GM18505 (cell line): ENCODE measurements around the gene TMEM95.

Experiments
- ATAC-seq: cut with Tn5 transposase; IDR thresholded peaks from one replicate; pipeline ENCODE4 v1.9.1; 2021; ENCODE audit not compliant: unreplicated experiment
- POLR2A ChIP-seq: IDR thresholded peaks from 4 replicates; pipeline ENCODE4 v1.6.1; 2011; ENCODE audit warnings: borderline replicate concordance; ENCODE audit not compliant: insufficient read depth, insufficient read length; ENCODE audit errors: extremely low read depth

TMEM95 gene

DNA sequence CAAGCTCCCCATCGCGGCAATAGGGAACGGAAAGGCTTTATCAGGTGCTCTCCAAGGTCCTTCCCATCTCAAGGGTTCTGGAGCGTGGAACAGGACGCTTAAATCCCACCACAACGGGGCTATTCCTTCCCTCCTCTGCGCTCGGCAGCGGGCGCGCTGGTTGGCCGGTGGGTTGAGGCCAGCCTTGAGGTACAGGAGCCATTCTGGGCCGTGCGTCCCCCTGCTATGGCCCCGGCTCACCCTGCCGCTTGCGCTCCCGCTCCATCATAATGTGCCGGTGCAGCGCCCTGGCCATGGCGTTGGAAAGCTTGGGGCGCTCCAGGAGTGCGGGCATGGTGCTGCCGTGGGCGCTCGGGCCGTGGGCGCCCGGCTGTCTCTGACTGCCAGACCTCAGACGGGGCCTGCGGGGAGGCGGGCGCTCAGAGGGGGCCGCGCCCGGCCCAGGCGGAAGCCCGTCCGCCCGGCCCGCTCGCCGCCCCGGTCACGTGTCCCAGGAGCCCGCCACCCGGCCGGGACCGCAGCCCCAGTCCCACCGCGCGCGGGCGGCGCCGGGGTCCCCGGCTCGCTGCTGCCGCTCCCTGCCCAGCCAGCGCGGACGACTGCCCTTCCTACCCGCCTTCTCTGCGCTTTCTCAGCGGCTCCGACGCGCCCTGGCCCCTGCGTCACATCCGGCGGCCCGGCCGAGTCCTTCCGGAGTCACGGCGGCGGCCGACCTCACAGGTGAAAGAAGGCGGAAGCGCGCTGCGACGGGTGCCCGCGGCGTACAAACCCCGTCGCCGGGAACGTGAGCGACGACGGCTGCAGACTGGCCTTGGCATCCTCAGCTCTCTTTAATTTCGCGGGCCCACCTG is 40.0 kb upstream of the TMEM95 start, which contains the start of gene GPS2:
Gene GPS2 (minus strand): TSS at position 642 of the 851 bp plus-strand sequence. CDS start 308 bp downstream, at position 334.
- TF ChIP-seq POLR2A, result peak; percentile 84

DNA sequence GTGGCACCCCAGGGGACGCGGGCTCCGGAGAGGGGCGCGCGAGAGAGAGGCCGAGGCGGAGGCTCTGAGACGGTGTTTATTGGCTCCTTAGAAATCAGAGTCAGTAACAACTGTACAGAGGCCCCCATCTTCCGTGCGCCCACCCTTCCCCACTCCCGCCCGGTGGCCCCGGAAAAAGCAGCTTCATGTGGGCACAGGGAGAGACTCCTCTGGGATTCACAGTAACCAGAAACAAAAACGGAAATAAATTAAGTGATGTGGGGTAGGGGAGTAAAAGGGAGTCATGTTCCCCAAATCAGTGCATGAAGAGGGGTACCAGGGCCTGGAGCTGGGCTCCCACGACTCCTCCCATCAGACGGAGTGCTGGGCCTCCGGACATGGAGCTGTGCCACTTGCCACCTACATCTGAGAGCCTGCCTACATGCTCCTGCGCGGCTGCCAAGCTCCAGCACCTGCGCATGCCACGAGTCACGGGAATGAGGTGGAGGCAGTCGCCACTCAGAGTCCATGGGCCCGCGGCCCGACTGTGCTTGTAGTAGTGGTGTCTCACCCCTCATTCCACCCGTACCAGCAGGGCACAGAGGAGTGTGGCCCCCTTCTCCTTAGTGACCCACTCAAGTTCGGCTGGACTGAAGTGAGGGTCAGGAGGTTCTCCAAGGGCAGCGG is 39.3 kb upstream of the TMEM95 start:
- no peak for TF ChIP-seq POLR2A
- no peak for ATAC-seq

More for the DNA sequence above, 40.0 kb upstream of the TMEM95 start, which contains the start of gene GPS2:
- ATAC-seq, result peak; percentile 67

DNA sequence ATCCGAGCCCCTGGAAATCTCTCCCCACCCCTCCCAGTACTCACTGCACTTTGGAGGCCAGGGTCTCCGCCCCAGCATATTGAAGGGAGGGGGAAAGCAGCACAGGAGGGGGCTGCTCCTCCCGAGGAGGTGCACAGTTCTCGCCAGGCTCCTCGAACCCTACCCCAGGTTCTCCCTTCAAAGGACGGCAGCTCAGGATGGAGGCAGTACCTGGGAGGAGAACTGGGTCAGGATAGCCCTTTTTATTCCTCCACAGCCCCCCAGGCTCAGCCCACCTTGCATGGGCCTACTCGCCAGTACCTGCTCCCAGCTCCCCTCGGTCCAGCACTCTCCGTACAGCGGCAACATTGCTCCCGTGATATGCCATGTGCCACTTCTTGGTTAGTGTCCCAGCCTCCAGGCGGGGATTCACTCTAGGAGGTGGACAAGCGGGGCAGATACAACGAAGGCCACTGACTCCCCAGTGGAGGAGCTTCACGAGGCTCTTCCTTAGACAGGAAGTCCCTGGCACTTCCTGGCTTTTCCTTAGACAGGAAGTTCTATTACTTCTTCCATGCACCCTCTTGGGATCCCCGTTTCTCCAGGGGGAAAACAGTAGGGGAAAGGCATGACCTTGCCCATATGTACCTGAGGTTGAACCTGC is 37.7 kb upstream of the TMEM95 start:
- ATAC-seq, result no peak
- no peak for TF ChIP-seq POLR2A

DNA sequence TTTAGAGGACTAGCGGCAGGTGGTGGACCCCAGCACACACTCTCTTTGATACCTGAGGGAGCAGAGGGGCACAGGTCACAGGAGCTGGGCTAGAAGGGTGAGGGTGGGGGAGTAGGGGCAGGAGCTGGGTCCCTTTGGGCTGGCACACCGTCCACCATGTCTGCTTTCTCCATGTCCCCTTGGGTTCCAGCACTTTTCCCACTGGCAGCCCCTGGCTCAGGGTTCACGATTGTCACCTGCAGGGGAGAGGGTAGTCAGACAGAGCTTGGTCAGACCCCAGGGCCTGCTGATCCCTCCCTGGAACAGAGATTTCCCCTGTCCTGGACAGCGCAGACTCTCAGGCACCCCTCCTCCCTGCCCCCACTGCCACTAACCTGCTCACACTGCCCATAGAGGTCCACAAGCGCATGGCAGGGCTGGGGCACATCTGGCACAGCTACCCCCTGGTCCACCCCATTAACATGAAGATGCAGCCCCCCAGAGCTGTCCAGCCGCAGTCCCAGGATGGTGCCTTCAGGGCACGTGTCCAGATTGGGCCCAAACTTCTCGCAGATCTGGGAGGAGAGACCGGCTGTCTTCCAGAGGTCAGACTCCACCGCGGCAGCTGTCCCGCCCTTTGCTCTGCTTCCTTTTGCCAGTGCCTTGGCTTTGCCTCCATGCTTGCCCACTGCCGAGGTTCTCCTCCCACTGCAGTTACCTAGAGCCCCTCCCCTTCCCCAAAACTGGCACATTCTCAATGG is 36.7 kb upstream of the TMEM95 start:
- no peak for TF ChIP-seq POLR2A
- no peak for ATAC-seq

DNA sequence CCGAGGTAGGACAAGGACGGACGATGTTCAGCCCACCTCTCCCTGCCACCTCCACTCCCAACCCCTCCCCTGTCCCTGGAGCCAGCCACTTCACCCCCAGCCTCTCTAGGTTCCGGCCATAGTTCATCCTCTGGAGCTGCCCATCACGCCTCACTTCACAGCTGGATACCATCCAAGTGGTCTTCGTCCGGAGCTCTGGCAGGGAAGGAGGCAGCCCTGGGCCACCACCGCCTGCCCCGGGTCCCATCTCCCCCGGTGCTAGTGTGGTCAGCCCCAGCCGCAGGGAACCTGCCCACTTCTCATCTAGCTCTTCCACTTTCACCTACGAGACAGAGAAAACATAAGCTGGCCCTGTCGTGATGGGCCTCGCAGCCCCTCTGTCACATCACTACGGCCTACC is 33.5 kb upstream of the TMEM95 start:
- ATAC-seq, result no peak
- TF ChIP-seq POLR2A, result no peak

DNA sequence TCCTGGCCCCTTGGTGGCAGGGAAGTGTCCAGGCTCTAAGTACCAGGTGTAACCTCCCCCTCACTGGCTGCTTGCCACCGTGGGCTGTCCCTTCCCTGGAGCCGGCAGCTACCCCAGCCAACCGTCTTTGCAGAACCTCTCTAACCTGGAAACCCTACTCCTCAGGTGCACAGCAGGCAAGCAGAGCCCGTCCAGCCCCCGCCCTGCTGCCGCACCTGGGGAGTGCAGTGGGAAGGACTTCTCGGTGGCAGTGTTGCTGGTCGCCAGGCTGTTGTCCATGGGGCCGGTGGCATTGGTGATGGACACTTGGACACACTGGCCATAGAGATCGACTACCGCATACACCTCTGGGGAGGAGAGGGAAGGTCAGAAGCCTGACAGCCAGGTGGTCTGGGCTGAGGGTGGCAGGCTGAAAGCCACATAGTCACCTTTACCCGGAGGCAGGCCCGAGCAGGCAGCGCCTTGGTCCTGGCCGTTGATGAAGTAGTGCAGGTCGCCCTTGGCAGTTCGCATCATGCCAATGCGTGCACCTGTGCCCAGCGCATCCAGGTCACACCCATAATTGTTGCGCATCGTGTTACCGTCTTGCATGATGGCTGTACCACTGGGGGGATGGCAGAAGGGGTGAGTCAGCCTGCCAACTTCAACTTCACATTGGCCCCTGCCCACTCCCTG is 32.3 kb upstream of the TMEM95 start:
- ATAC-seq, result no peak
- TF ChIP-seq POLR2A, result no peak

DNA sequence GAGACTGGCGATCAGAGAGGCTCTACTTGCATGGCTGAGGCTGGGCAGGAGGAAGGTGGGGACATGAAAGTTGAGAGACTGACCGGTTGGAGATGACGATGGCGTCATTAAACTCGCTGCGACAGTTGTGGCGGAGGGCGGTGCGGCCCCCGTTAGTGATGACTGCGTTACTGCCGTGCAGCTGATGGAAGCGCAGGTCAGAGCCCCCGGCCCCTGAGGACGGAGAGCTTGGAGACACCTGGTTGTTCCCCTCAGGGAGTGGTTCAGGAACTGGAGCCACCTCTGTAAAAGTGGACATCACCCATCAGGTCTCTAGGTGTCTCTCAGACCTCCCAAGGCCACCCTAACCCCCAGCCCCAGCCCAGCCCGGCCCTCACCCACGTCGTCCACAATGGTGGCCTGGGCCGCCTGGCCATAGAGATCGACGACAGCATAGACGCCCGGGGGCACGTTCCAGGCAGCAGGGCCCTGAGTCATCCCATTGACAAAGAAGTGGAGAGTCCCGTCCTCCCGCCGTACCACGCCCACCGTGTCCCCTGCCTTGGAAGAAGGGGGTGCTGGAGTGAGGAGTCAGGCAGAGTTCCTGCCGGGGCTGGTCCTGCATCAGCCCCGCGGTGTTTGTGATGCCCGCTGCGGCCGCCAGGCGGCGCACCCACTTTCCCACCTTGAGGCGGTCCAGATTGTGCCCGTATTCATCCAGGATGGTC is 31.1 kb upstream of the TMEM95 start:
- TF ChIP-seq POLR2A, result no peak
- no peak for ATAC-seq

DNA sequence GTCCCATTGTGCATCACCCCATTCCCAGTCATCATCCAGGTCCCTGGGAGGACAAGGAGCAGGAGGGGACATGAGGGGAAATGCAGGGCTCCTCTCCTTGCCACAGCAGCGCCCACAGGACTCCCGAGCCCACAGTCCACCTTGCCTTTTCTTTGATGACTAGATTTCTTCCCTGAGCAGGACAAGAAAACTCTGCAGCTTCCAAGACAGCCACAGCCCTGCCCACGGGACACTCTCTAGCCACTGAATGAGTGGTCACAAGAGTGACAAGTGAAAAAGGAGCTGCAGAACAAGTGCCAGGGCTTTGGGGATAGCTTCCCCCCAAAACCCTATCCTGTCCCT is 30.5 kb upstream of the TMEM95 start:
- ATAC-seq, result no peak
- no peak for TF ChIP-seq POLR2A

DNA sequence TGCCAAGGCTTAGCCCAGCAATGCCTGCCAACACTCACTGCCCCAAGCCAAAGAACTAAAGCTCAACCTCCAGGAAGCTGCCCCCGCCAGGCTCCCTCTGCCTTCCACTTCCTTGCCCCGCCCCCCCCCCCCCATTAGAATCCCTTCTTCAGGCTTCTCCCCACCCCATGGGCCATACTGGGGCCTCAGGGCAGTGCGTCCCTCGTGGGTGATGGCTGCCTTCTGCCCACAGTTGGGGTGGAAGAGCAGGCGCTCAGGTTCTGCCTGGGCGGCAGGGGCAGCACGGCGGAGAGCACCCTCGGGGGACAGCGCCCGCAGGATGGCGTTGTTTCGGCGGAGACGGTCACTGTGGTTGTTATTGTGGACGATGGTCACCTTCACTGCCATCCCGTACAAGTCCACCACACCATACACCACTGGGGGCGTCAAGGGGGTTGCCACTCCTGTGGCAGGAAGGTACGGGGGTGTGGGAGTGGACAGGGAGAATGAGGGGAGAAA is 29.9 kb upstream of the TMEM95 start:
- no peak for TF ChIP-seq POLR2A
- ATAC-seq, result no peak

DNA sequence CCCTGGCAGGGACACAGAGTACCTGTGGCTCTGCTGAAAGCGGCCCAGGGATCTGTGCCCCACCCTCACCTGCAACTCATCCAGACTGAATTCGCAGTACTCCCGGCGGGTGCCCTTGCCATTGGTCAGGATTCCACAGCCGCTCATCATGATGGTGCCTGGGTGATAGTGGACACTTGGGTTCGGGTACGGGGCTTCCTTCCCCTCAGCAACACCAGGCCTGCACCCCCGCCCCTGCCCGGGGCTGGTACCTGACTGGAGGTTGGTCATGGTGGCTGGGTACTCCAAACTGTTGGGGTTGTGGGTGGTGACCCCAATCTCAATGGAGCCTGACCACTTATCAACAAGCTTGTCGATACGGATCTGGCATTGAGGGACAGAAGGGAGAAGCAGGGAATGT is 28.8 kb upstream of the TMEM95 start:
- ATAC-seq, result no peak
- TF ChIP-seq POLR2A, result no peak

DNA sequence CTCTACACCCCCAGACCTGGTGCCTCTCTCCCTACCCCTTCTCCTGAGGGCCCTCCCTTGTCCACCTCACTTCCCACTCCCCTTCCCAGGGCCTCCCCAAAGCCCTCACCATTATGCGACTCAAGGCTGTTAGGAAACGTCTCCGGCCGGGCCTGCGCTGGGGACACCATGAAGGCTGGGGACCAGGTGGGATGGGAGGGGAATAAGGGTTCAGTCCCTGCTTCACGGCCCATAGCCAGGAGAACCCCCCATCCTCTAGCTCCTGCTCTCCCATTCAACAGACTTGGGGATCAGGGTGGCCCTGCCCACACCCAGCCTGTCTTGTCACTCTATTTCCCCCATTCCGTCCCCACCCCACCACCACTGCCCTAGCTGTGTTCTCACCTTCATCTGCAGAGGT is 27.9 kb upstream of the TMEM95 start:
- TF ChIP-seq POLR2A, result no peak
- no peak for ATAC-seq

DNA sequence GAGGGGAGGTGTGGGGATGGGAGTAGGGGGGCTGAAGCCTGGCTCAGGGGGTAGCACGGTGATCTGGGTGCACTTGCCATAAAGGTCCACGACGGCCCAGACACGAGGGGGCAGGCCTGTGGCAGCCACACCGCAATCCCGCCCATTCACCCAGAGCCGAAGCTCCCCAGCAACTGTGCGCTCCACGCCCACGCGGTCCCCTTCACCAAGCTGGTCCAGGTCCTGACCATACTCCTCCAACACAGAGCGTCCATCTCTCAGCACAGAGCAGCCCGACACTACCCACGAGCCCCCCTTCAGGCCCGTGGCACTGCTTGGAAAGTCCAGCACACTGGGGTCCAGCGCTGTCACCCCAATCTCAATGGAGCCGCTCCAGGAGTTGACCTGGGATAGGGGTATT is 27.5 kb upstream of the TMEM95 start:
- no peak for TF ChIP-seq POLR2A

DNA sequence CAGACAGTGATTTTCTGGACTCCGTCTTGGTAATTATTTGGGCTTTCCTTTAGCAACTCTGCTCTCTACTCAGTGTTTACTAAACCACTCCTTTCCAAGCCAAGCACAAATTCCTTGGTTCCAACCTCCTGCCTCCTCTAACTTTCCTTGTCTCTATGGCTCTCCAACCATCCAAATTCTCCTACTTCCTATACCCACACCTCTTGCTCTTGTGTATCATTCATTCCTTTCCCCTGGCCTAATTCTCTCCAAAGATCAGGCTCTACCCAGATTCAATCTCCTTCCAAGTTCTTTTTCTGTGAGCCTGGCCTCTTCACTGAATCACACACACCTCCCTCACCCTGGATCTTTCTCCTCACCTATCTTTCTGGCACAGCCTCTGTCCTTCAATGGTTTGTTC is 26.9 kb upstream of the TMEM95 start:
- no peak for ATAC-seq
- no peak for TF ChIP-seq POLR2A

More for the DNA sequence above, 27.5 kb upstream of the TMEM95 start:
- ATAC-seq, result no peak
